GM19043 (cell line): ENCODE measurements around the gene NCAM2.

Experiments
- ATAC-seq: cut with Tn5 transposase; IDR thresholded peaks from one replicate; pipeline ENCODE4 v1.9.1; 2021; ENCODE audit warnings: low read depth; ENCODE audit not compliant: unreplicated experiment

Gene NCAM2

DNA sequence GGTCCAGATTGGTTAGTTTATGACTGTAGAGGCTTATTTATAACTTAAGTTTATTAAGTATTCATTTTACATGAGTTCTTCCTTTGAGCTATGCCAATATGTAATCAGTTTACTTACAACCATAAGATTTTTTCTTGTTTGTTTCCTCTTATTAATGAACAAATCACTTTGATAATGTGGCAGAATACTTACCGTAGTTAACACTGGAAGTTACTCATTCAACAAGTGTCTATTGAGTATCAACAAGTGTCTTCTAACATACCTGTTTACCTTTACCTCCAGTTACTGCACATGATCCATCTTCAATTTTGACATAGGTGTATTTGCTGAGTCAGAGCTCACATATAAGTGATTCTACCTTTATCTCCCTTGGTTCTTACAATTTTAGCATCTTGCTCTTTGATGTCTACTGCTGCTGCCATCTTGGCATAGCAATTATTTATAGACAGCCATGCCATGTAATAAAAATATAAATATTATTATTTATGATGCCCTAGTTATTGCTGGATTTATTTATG lies 205.7 kb downstream of the NCAM2 start:
- ATAC-seq = no peak

DNA sequence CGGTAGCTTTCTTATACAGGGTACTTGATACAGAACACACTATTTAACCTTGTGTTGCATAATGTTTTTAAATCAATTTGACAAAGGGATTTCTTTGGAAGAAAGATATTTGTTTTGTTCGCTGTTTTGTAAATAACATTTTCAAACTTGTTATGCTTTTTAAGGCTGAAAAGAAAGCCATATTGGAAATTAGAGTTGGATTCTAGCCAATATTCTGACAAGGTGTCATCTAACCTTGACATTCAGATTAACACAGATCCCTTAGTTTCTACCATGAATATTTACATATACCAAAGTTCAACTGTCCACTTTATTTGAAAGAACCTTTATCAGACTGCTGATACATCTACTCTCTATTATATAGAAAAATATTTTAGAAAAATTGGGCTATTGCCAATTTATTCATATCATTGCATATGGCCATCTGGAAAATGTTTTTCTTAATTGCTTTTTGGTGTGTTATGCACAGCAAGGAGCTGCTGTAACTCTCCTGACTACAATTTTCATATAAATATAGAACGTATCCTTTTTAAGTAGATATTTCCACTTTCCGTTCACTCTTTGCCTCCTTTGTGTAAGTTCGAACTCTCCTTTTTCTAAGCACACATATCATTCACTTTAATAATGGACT lies 206.3 kb downstream of the NCAM2 start:
- ATAC-seq = no peak

DNA sequence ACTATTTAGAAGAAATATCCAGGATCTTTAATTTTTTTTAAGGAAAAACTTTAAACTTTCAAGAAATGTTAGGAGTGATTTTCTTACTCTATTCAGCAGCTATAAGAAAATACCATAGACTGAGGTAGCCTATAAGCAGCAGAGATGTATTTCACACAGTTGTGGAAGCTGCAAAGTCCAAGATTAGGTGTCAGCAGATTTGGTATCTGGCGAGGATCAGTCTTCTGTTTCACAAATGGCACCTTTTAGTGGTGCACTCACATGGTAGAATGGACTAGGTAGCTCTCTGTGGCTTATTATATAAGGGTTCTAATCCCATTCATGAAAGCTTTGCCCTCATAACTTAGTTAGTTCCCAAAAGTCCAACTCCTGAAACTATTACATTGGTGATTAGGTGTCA lies 207.4 kb downstream of the NCAM2 start:
- ATAC-seq = no peak

DNA sequence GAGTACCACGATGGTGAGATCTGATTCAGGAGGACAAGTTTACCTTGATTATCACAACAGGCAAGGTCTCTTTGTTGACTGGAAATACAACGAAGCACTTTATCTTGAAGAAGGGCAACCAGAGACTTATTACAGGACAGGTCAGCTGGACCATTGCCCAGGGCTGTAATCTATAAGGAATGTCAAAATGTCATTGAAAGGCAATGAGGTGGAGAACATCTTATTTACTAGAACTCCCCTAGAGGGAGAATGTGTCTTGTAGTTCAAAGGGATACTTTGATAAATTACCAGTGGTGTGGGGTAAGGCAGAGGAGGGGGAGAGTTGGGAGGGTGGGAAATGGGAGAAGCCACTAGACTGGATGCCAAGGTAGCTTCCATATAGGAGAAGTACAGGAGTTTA lies 212.3 kb downstream of the NCAM2 start:
- ATAC-seq = no peak

DNA sequence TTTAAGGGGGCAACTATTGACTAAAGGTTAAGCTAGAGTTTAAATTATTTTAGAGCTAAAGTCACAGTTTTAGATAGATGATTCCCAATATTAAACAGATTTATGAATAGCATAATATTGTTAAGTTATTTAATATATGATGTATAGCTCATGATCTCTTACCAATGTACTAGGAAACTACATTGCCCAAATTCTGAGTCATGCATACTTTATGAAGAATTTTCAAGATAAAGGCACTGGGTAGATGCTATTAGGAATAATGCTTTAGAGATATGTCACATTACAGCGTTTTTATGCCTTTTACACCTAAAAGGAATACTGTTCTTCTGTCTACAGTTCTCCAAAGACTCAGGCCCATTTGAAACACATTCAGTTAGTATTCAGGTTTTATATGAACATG lies 215.1 kb downstream of the NCAM2 start:
- no peak for ATAC-seq

DNA sequence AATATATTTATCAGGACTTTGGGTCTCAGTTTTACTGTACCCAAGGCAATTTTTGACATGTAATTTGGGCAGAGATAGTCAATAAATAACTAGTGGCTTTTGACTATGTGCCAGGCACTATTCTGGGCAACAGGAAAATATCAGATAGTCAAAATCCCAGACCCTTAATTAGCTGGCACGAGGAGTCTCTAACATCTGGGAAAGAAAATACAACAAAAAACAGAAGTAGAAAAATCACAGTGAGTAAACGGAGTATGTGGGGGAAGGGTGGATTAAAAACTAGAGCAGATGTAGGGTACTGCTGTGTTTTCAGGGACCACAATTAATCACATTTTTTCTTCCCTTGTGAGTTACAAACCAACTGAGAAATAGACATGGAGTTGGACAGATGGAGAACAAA lies 217.8 kb downstream of the NCAM2 start:
- no peak for ATAC-seq

DNA sequence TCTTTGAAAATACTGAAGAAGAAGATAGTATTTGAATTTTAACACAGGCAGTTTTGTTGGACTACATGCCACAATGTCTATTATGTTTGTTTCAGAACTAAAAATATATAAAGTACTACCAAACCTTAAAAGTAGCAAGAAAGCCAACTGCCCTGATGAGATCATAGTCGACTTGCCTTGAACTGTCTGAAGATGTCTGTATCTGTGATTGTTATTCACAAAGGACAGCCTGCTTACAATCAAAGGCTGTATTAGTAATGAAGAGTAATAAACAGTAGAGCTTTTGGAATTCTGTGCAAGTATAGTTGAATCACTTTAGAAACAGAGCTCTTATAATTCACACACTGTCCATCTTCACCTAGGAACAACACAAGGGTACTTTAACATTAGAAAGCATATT lies 228.3 kb downstream of the NCAM2 start:
- ATAC-seq = no peak

DNA sequence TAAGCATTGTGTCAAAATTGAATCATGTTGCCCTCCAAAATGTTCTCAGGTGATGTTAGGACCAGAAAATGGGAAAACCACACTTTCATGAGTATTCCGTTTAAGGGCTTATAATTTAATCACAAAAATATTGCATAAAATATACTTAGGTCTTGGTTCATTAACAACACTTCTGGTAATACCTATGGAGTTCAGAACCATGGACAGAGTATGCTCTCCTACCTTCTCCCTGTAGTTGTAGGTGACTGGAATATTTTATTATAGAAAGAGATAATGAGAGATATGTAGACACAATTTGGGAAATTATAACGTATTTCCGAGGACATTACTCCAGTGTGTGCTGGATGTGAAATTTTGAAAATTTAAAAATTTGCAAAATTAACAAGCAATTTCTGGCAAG lies 232.5 kb downstream of the NCAM2 start:
- ATAC-seq = no peak

DNA sequence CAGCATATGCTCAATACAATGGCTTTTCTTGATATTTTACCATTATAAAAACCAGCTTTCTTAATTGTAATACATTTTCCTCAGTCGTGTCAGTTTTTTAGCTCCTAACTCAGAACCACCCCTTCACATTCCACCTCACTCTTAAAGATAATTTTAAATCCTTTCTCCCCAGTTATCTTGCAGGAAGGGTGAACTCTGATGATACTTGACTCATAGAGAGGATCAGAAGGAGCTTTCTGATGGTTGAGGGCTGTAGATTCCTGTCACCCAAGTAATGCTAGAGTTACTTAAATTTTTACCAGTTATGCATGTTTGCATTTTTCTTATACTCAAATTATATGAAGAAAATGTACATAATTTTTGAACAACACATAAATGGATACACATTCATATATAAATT lies 233.7 kb downstream of the NCAM2 start:
- ATAC-seq = no peak

DNA sequence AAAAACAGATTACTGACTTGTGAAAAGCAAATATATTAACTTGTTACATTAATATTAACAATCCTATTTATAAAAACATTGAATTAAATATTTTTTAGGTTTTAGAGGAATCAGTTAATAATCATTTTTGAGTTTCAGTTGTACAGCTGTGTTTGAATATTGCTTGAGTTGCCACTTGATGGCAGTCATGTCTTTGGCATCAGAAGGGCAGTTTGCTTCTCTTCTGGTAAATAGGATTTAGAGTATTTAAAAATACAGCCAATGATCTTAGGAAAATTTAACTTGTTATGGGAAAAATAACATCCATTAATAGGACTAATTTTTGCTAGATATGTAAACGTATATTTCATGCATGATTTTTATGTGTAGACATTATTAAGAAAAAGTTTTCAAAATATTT lies 234.1 kb downstream of the NCAM2 start:
- ATAC-seq = no peak

DNA sequence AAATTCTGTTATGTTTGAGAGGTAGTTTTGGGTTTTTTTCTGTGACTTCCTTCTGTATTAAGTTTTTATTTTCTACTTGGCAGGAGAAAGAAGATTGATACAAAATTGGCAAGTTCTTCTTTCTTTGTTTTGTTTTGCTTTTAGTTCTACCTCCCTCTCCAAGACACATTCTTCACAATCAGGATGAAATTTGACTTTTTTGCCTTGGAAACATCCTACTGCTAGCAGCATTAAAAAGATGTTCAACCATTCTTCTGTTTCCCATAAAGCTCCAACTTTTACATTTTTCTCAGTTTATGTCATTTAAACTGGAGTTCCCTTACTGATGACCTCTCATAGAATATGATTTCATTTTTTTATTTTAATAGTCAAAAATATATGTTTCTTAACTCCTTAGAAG lies 234.8 kb downstream of the NCAM2 start:
- no peak for ATAC-seq

DNA sequence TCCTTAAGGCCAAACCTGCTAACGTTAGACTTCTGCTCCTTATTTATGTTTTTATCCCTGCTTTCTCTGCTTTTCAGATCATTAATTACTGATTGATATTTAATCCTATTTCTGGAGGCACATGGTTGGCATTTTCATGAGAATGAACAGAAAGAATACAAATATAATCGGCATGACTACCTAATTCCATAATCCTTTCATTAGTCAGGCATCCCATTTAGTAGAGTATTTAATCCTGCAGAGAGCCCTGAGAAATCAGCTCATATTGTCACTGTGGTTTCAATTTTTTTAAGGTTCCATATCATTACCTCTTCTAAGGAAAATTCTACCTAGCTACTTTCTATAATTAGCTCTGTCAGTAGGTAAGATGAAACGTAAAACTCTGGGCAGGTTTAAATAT lies 238.8 kb downstream of the NCAM2 start:
- no peak for ATAC-seq

DNA sequence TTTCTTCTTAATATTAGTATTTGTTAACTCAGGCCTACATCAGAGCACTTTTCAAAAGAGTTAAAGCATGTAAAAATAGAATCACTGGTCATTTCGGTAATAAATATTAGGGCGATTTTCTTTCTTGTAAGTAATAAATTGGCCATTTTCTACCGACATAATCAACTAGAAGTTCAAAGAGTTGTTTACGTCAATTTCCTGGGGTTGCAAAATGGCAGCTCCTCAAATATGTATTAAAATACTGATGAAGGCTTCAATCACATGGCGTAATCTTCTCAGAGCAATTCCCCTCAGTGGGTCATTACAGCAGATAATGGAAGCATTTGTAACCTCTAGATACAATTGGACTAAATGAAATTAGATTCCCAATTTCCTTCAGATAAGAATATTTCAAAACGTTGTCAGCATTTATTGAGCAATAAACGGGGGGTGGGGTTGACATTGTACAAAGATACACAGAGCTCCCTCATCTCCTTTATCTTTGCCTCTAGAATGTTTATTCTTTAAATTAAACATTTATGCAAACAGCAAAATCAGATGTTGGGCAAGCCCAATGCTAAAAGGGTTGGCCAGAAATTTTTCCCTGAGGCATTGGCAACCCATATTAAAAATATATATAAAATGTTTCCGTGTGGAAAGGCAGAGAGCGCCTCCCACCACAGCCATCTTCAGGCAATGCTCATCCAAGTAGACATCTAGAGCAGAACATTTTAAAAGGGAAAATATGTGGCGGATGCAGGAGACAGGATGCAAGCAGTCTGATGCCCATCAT lies 240.6 kb downstream of the NCAM2 start:
- ATAC-seq = no peak

DNA sequence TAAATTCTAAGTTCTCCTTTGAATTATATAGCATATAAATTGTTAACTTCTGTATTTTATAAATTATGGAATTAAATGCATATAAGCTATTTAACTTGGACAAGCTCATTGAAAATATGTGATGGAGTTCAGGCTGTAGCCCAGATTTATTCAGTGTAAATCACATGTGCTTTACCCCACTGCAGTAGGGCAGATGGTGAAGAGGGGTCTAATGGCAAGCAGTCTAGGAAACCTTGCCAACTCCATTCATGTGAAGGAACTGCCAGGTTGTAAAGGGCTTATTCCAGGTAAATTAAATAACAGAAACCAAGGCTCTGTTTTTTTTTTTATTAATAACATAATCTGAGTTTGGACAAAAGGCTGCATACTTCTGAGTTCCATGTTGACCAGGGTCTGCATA lies 243.2 kb downstream of the NCAM2 start:
- ATAC-seq = no peak

DNA sequence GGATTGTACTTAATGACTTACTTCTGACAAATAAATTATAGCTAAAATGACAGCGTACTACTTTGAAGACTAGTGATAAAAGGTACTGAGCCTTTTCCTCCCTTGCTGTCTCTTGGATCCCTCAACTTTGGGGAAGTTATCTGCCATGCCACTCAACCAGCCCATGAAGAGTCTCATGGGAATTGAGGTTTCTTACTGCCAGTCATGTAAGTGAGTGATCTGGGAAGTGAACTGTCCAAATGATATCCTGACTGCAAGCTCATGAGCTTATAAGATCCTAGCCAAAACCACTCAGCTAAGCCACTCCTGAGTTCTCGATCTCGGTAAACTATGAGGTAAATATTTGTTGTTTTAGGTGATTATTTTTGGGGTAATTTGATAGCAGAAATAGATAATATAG lies 247.8 kb downstream of the NCAM2 start:
- ATAC-seq = no peak

DNA sequence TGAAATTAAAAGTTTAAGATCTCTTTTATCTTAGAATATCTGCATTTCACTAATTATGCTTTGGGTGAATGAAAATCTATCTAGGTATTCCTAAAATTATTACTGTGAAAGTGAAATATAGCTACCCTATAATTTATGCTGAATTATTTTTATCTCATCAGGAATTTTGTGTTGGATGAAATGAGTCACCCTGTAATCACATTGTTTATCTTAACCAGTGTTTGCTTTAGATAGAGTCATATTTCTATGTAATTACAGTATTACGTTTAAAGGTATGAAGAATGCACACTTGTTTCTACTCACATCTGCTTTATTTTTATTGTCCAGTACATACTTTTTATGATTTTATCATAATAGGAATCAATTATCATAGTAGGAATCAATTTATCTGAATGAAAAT lies 249.2 kb downstream of the NCAM2 start:
- no peak for ATAC-seq

DNA sequence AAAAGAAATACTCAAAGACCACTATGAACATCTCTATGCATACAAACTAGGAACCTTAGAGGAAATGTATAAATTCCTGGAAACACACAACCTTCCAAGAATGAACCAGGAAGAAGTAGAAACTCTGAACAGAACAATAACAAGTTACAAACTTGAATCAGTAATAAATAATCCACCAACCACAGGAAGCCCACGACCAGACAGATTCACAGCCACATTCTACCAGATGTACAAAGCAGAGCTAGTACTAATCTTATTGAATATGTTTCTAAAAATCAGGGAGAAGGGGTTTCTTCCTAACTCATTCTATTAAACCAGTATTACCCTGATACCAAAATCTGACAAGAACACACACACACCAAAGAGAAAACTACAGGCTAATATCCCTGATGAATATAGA lies 263.8 kb downstream of the NCAM2 start:
- ATAC-seq = no peak

DNA sequence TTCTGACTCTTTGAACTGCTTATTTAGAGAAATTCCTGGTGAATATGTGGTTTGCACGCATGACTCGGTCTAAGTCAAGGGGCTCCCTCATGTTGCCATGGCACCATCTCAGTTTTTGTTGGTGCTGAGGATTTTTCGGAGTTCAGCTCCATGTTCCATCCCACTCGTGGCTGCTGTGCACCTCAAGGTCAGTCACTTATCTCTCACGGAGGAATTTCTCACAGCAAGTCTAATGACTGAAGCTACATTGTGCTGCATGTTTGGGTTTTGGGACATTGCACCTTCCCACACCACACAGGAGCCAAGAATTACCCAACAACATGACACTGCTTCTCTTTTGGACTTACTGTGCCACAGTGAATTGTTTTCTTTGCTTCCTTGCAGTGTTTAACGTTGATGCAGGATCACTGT lies 269.9 kb downstream of the NCAM2 start:
- ATAC-seq = no peak

DNA sequence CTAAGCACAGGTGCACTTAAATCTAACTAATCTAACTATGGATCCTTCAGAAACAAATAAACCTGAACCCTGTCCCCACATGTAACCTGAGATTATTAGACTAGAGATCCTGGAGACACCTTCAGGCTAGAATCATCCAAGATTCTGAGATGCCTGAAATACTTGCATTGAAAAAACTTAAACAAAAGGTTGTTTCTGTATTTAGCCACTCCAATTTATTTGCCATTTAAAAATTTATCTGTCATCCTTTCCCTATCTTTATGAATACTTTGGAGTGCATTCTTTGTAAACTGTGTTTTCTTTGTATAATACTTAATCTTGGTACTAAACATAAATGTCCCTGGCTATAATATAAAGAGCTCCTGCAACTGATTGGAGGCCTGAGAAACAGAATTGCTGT lies 270.7 kb downstream of the NCAM2 start:
- ATAC-seq = no peak

DNA sequence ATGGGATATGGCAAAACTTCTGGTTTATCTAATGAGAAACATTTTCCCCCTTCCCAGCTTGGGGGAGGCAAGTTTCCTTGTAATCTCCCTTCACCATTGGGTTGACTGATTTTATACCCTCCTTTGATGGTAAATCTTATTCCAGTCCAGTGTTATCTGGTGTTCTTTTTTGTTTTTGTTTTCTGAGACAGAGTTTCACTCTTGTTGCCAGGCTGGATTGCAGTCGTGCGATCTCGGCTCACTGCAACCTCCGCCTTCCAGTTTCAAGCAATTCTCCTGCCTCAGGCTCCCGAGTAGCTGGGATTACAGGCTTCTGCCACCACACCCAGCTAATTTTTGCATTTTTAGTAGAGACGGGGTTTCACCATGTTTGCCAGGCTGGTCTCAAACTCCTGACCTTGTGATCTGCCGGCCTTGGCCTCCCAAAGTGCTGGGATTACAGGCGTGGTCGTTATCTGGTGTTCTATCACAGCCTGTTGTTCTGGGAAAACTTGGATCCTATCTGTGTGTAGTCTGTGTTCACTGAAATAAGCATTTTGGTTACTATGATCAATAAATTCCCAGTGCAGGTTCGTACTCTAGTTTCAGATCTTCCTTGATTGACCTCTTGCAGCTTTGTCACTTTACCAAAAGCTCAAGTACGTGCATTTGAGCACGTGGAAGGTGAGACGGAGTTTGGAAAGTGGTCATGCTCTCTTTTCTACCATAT lies 281.1 kb downstream of the NCAM2 start:
- no peak for ATAC-seq

DNA sequence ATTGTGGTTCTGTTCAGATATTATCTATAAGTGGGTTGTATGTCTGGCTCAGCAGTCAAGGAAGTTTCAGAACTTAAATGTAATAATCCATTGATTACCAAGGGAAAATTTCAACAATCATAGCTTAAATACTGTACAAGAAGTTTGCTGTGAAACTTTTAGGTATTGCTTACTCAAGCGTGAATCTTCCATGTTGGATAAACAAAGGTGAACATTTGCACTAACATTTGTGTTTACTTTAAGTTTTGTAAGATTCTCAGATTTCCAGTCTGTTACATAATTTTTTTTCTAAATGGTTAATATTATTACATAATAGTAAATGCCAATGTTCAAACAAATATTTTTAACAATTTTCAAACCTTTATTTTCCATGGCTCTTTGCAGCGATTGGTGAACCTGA lies 285.6 kb downstream of the NCAM2 start:
- ATAC-seq = no peak
